HEK293 (cell line): ENCODE results near the gene DDX28.

Experiments
- CTCF ChIA-PET: fragments of 350-600 bp; formaldehyde crosslinking; extraction: SDS; loops from one replicate; lab custom pipeline; 2021; ENCODE audit warnings: antibody characterized with exemption; lab: Yijun Ruan, JAX
- POLR2A ChIA-PET: fragments of 300-600 bp; formaldehyde crosslinking; extraction: SDS; loops from one replicate; lab custom pipeline; 2020; ENCODE audit warnings: antibody characterized with exemption, inconsistent platforms; lab: Yijun Ruan, JAX
- H3K27ac ChIP-seq: fragments of 200-500 bp; sonication (Bioruptor generic); 2 replicates; pipeline ENCODE4 v1.5.1; 2014; ENCODE audit warnings: low read depth, low read length, control low read depth, inconsistent platforms; ENCODE audit errors: extremely low read depth
- H3K36me3 ChIP-seq, 2 experiments: fragments of 200-500 bp in 1 of 2; sonication (Bioruptor generic) in 1 of 2; 1 replicate in 1 of 2; 2 replicates in 1 of 2; pipeline ENCODE4 v1.5.1; 2014 to 2017; ENCODE audit warnings: inconsistent platforms in 2 of 2, low read length in 2 of 2; ENCODE audit not compliant: control insufficient read depth in 2 of 2, insufficient read depth in 1 of 2
- H3K4me1 ChIP-seq: fragments of 200-500 bp; sonication (Bioruptor generic); 2 replicates; pipeline ENCODE4 v1.5.1; 2014; ENCODE audit warnings: mild to moderate bottlenecking, low read length, inconsistent platforms; ENCODE audit not compliant: control insufficient read depth, insufficient read depth
- H3K4me3 ChIP-seq: 2 replicates; pipeline ENCODE4 v1.5.1; 2011; ENCODE audit warnings: low read depth, mild to moderate bottlenecking, control low read depth, low read length, moderate library complexity
- H3K9me3 ChIP-seq: fragments of 200-500 bp; sonication (Bioruptor generic); 2 replicates; pipeline ENCODE4 v1.5.1; 2014; ENCODE audit warnings: low read depth, low read length, inconsistent platforms; ENCODE audit not compliant: control insufficient read depth, insufficient read depth
- GLIS1 ChIP-seq: fragments of 450-650 bp; formaldehyde crosslinking; IDR thresholded peaks from 2 replicates; pipeline ENCODE4 v1.5.1; 2016; ENCODE audit warnings: missing biosample characterization, missing genetic modification characterization
- PBX3 ChIP-seq: sonication (generic); formaldehyde crosslinking; IDR thresholded peaks from 2 replicates; pipeline ENCODE4 v1.8.1; 2022; ENCODE audit warnings: mild to moderate bottlenecking, moderate library complexity, missing genetic modification reagents
- SALL2 ChIP-seq: fragments of 450-650 bp; formaldehyde crosslinking; IDR thresholded peaks from 2 replicates; pipeline ENCODE4 v1.5.0; 2017; ENCODE audit warnings: missing biosample characterization, mild to moderate bottlenecking, missing genetic modification characterization, borderline replicate concordance
- SCRT1 ChIP-seq: fragments of 450-650 bp; formaldehyde crosslinking; IDR thresholded peaks from 2 replicates; pipeline ENCODE4 v1.5.1; 2016; ENCODE audit warnings: missing biosample characterization, missing genetic modification characterization, borderline replicate concordance
- ZBTB21 ChIP-seq: fragments of 450-650 bp; formaldehyde crosslinking; IDR thresholded peaks from 2 replicates; pipeline ENCODE4 v1.5.1; 2017; ENCODE audit warnings: missing biosample characterization, missing genetic modification characterization
- ZBTB7A ChIP-seq: fragments of 450-650 bp; formaldehyde crosslinking; IDR thresholded peaks from 2 replicates; pipeline ENCODE4 v1.5.1; 2016; ENCODE audit warnings: low read depth, missing biosample characterization, missing genetic modification characterization
- ZIC2 ChIP-seq: fragments of 450-650 bp; formaldehyde crosslinking; IDR thresholded peaks from 2 replicates; pipeline ENCODE4 v1.5.1; 2016; ENCODE audit warnings: missing biosample characterization, missing genetic modification characterization
- ZNF133 ChIP-seq: fragments of 450-650 bp; formaldehyde crosslinking; IDR thresholded peaks from 2 replicates; pipeline ENCODE4 v1.5.1; 2016; ENCODE audit warnings: missing biosample characterization, missing genetic modification characterization
- ZNF521 ChIP-seq: fragments of 450-650 bp; formaldehyde crosslinking; IDR thresholded peaks from 2 replicates; pipeline ENCODE4 v1.5.1; 2017; ENCODE audit warnings: missing biosample characterization, mild to moderate bottlenecking, missing genetic modification characterization
- ZNF580 ChIP-seq: fragments of 450-650 bp; formaldehyde crosslinking; IDR thresholded peaks from 2 replicates; pipeline ENCODE4 v1.5.1; 2016; ENCODE audit warnings: missing biosample characterization, missing genetic modification characterization
- ZNF623 ChIP-seq: fragments of 450-650 bp; formaldehyde crosslinking; IDR thresholded peaks from 2 replicates; pipeline ENCODE4 v1.5.1; 2016; ENCODE audit warnings: missing biosample characterization, missing genetic modification characterization
- ZNF629 ChIP-seq: fragments of 450-650 bp; formaldehyde crosslinking; IDR thresholded peaks from 2 replicates; pipeline ENCODE4 v1.5.1; 2017; ENCODE audit warnings: missing biosample characterization, missing genetic modification characterization
- ZNF747 ChIP-seq: fragments of 450-650 bp; formaldehyde crosslinking; IDR thresholded peaks from 2 replicates; pipeline ENCODE4 v1.5.1; 2016; ENCODE audit warnings: missing biosample characterization, missing genetic modification characterization
- ZNF76 ChIP-seq: fragments of 450-650 bp; formaldehyde crosslinking; IDR thresholded peaks from 2 replicates; pipeline ENCODE4; 2016; ENCODE audit warnings: low read depth, missing biosample characterization, missing genetic modification characterization, borderline replicate concordance
- TF ChIP-seq, protein P1 (sequence below): fragments of 450-650 bp; formaldehyde crosslinking; IDR thresholded peaks from 2 replicates; pipeline ENCODE4 v1.5.1; 2016; ENCODE audit warnings: missing biosample characterization, missing genetic modification characterization

Gene DDX28

GRCh38 chr16:68021490-68021889 is 1.5 kb downstream of the DDX28 start:
- CTCF ChIA-PET = interaction anchor here (0.5 to 1.8 kb wide), 4 partner anchors 19 to 308 kb away, joined by 3 to 4 read pairs (median 4); no protein-coding TSS in a partner anchor
- H3K4me3 ChIP-seq = no peak overlapping the region
- no peaks in the 10 kb centered on the region for H3K9me3 ChIP-seq

GRCh38 chr16:68019167-68019680 is 3.8 kb downstream of the DDX28 start:
- peaks cover 0 to 14% of the 10 kb centered on the region in 2 experiments; a peak in 2 of 3 replicates for H3K36me3 ChIP-seq
- H3K4me1 ChIP-seq = peaks cover 7% of the 10 kb centered on the region; the same call in 1 of the 2 replicates
- ChIA-PET POLR2A (interaction anchor here (0.9 kb wide), 1 partner anchor 65 kb away, joined by 3 read pairs; no protein-coding TSS in a partner anchor), CTCF (interaction anchor here (0.6 to 1.2 kb wide), 5 partner anchors 11 to 200 kb away, joined by 3 to 5 read pairs (median 5); no protein-coding TSS in a partner anchor)
- H3K4me3 ChIP-seq = no peak overlapping the region
- H3K9me3 ChIP-seq = no peaks in the 10 kb centered on the region
- H3K27ac ChIP-seq = no peak overlapping the region
- no peak for TF ChIP-seq PBX3 (CRISPR knock-in tag)
- TF ChIP-seq, protein P1, sequence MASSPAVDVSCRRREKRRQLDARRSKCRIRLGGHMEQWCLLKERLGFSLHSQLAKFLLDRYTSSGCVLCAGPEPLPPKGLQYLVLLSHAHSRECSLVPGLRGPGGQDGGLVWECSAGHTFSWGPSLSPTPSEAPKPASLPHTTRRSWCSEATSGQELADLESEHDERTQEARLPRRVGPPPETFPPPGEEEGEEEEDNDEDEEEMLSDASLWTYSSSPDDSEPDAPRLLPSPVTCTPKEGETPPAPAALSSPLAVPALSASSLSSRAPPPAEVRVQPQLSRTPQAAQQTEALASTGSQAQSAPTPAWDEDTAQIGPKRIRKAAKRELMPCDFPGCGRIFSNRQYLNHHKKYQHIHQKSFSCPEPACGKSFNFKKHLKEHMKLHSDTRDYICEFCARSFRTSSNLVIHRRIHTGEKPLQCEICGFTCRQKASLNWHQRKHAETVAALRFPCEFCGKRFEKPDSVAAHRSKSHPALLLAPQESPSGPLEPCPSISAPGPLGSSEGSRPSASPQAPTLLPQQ (tag by site-specific recombination) = no peak

More at GRCh38 chr16:68021490-68021889, 1.5 kb downstream of the DDX28 start:
- Histone ChIP-seq H3K27ac (no peak overlapping the region), H3K36me3 (peaks cover 0 to 26% of the 10 kb centered on the region in 2 experiments; a peak in 2 of 3 replicates), H3K4me1 (peaks cover 7% of the 10 kb centered on the region; the same call in 1 of the 2 replicates)
- POLR2A ChIA-PET = interaction anchor here (0.7 to 2.5 kb wide), 3 partner anchors 19 to 500 kb away, joined by 3 to 7 read pairs (median 3); partner anchors contain the start of gene ESRP2
- TF ChIP-seq ZNF747 (tag by site-specific recombination) (no peak), ZNF521 (tag by site-specific recombination) (no peak), ZNF133 (tag by site-specific recombination) (no peak), ZBTB7A (no peak), ZNF623 (tag by site-specific recombination) (no peak), SCRT1 (tag by site-specific recombination) (no peak), ZNF580 (tag by site-specific recombination) (no peak)

GRCh38 chr16:68015681-68016080 is 7.4 kb downstream of the DDX28 start, which contains the start of gene DPEP2NB:
Gene DPEP2NB, minus strand, starts transcription at chr16:68015911. Its CDS starts 141 bp downstream, at chr16:68015770.
- H3K4me1 ChIP-seq = no peaks in the 10 kb centered on the region
- CTCF ChIA-PET = interaction anchor here (0.6 to 1.0 kb wide), 2 partner anchors 22 to 309 kb away, joined by 4 to 7 read pairs; no protein-coding TSS in a partner anchor

GRCh38 chr16:68013440-68013839 is 9.6 kb downstream of the DDX28 start:
- POLR2A ChIA-PET = no interaction called here
- Histone ChIP-seq H3K4me3 (no peak overlapping the region), H3K36me3 (no peaks in the 10 kb centered on the region)
- TF ChIP-seq ZIC2 (peak; percentile 64), GLIS1 (tag by site-specific recombination) (peak; percentile 75), ZNF76 (tag by site-specific recombination) (no peak)
- TF ChIP-seq, all 188 proteins: peak for 2
- CTCF ChIA-PET = interaction anchor here (0.6 to 0.9 kb wide), 3 partner anchors 55 to 80 kb away, joined by 3 to 4 read pairs (median 3); no protein-coding TSS in a partner anchor
- no peaks in the 10 kb centered on the region for H3K9me3 ChIP-seq
- no peak overlapping the region for H3K27ac ChIP-seq
- H3K4me1 ChIP-seq = no peaks in the 10 kb centered on the region

More at GRCh38 chr16:68015681-68016080, 7.4 kb downstream of the DDX28 start, which contains the start of gene DPEP2NB:
- TF ChIP-seq ZBTB21 (peak; percentile 66; the same call in 1 of the 2 replicates), ZNF629 (peak; percentile 33; the same call in 1 of the 2 replicates), SALL2 (tag by site-specific recombination) (no peak)
- no peak within 1 kb of the TSS for H3K4me3 ChIP-seq
- no peak within 1 kb of the TSS for H3K27ac ChIP-seq
- POLR2A ChIA-PET = no interaction called here
- no peaks in the 10 kb centered on the region for H3K9me3 ChIP-seq
- no peaks in the 10 kb centered on the region; a peak in 1 of 3 replicates for H3K36me3 ChIP-seq
